Endothelial cell of umbilical vein (primary cell): ENCODE results near the gene CLIC5. TPM values are rescaled to one million over a fixed set of nuclear protein-coding genes. Genes with fewer than 3 reads are reported as not detected.

Experiments
- BruUV-seq: library from RNA; stranded (reverse); fragments of 400-500 nt; replicated peaks from 2 replicates; lab custom pipeline; 2021; lab: Mats Ljungman, UMichigan
- CTCF ChIA-PET: fragments of 300-600, 350-600 bp; sonication (Branson Sonifier 250); formaldehyde crosslinking; loops from one replicate; lab custom pipeline; 2021; ENCODE audit warnings: antibody characterized with exemption, inconsistent platforms; lab: Charles Lee
- POLR2A ChIA-PET: fragments of 300-600, 350-600 bp; sonication (Branson Sonifier 250); formaldehyde crosslinking; loops from one replicate; lab custom pipeline; 2021; ENCODE audit warnings: antibody characterized with exemption, inconsistent platforms; lab: Charles Lee
- DNase-seq: peaks from one replicate; pipeline ENCODE4 v3.0.0-alpha.2; 2011; ENCODE audit warnings: low read depth, low spot score
- FAIRE-seq: peaks from 2 replicates; lab custom pipeline; 2011; peaks lifted over from hg19 to GRCh38; lab: Jason Lieb, UNC
- H2AFZ ChIP-seq: 2 replicates; pipeline ENCODE4 v1.6.0; 2012; ENCODE audit warnings: low read depth, low read length, control low read depth, inconsistent platforms
- H3K27ac ChIP-seq: 2 replicates; pipeline ENCODE4 v1.5.1; 2011; ENCODE audit warnings: low read depth, mild to moderate bottlenecking, control low read depth, low read length, moderate library complexity; ENCODE audit not compliant: insufficient read depth
- H3K27me3 ChIP-seq, 2 experiments: 2 replicates each; pipeline versions ENCODE4 v1.6.0 to v1.6.1; 2011; ENCODE audit warnings: low read length in 2 of 2, mixed read lengths in 1 of 2; ENCODE audit not compliant: control insufficient read depth in 2 of 2, insufficient read depth in 2 of 2
- H3K36me3 ChIP-seq, 2 experiments: 2 replicates in 1 of 2; 3 replicates in 1 of 2; pipeline ENCODE4 v1.5.1; 2011; ENCODE audit warnings: low read length in 2 of 2, mild to moderate bottlenecking in 1 of 2, moderate library complexity in 1 of 2; ENCODE audit not compliant: control insufficient read depth in 2 of 2, insufficient read depth in 2 of 2; ENCODE audit errors: extremely low read depth in 1 of 2
- H3K4me1 ChIP-seq: 3 replicates; pipeline ENCODE4 v1.5.1; 2011; ENCODE audit warnings: mild to moderate bottlenecking, low read length; ENCODE audit not compliant: control insufficient read depth, insufficient read depth; ENCODE audit errors: extremely low read depth
- H3K4me2 ChIP-seq: 2 replicates; pipeline ENCODE4 v1.6.1; 2011; ENCODE audit warnings: low read length, control low read depth, mixed read lengths; ENCODE audit not compliant: insufficient read depth
- H3K4me3 ChIP-seq, 3 experiments: fragments of 200-600 bp in 1 of 3; sonication (generic), shearing (Covaris generic) in 1 of 3; replicated peaks in 1 of 3; 2 replicates each; pipeline ENCODE4 v1.5.1; 2011 to 2016; ENCODE audit warnings: control low read depth in 3 of 3, low read length in 3 of 3, mild to moderate bottlenecking in 2 of 3, inconsistent platforms in 1 of 3, low read depth in 1 of 3, moderate library complexity in 1 of 3; ENCODE audit not compliant: insufficient read depth in 1 of 3
- H3K79me2 ChIP-seq: 2 replicates; pipeline ENCODE4 v1.6.0; 2012; ENCODE audit warnings: low read length, inconsistent platforms; ENCODE audit not compliant: control insufficient read depth, insufficient read depth
- H3K9ac ChIP-seq: replicated peaks from 2 replicates; pipeline ENCODE3; 2011; ENCODE audit warnings: low read length, control low read depth; ENCODE audit not compliant: insufficient read depth; ENCODE audit errors: extremely low read depth
- H3K9me1 ChIP-seq: replicated peaks from 3 replicates; pipeline ENCODE4 v1.6.0; 2011; ENCODE audit warnings: mild to moderate bottlenecking, low read length; ENCODE audit not compliant: control insufficient read depth, insufficient read depth; ENCODE audit errors: extremely low read depth
- H3K9me3 ChIP-seq: replicated peaks from 2 replicates; pipeline ENCODE4 v1.5.1; 2012; ENCODE audit warnings: low read length, inconsistent platforms; ENCODE audit not compliant: control insufficient read depth, insufficient read depth
- H4K20me1 ChIP-seq: replicated peaks from 2 replicates; pipeline ENCODE3; 2011; ENCODE audit warnings: mild to moderate bottlenecking, low read length; ENCODE audit not compliant: control insufficient read depth, insufficient read depth; ENCODE audit errors: extremely low read depth
- CTCF ChIP-seq, 2 donors: IDR thresholded peaks; 1 replicate in 1 of 2; 2 replicates in 1 of 2; pipeline ENCODE4 v1.5.1; 2011; ENCODE audit warnings: low read length in 2 of 2, mild to moderate bottlenecking in 2 of 2, moderate library complexity in 2 of 2, control low read depth in 1 of 2, inconsistent platforms in 1 of 2, low read depth in 1 of 2; ENCODE audit not compliant: insufficient read depth in 1 of 2; ENCODE audit errors: extremely low read depth in 1 of 2
- EZH2 ChIP-seq: IDR thresholded peaks from 2 replicates; pipeline ENCODE4 v1.6.1; 2012; ENCODE audit warnings: borderline replicate concordance, low read depth, mild to moderate bottlenecking, moderate library complexity, low read length, inconsistent platforms; ENCODE audit not compliant: severe bottlenecking
- FOS ChIP-seq: IDR thresholded peaks from 2 replicates; pipeline ENCODE4 v1.6.1; 2011; ENCODE audit warnings: mild to moderate bottlenecking, low read length, moderate library complexity, borderline replicate concordance; ENCODE audit not compliant: insufficient read depth
- GATA2 ChIP-seq: IDR thresholded peaks from 2 replicates; pipeline ENCODE4 v1.7.0; 2011; ENCODE audit warnings: low read depth, mild to moderate bottlenecking, moderate library complexity, mixed read lengths, low read length; ENCODE audit not compliant: insufficient read length, insufficient read depth
- JUN ChIP-seq: IDR thresholded peaks from 2 replicates; pipeline ENCODE4 v1.6.1; 2011; ENCODE audit warnings: borderline replicate concordance, low read depth; ENCODE audit not compliant: insufficient read length, insufficient read depth
- MAX ChIP-seq: IDR thresholded peaks from 2 replicates; pipeline ENCODE4 v1.6.1; 2011; ENCODE audit not compliant: insufficient read depth, insufficient read length
- MYC ChIP-seq: IDR thresholded peaks from one replicate; pipeline ENCODE4 v1.6.1; 2011; ENCODE audit warnings: mild to moderate bottlenecking, low read depth, low read length
- POLR2A ChIP-seq: IDR thresholded peaks from 2 replicates; pipeline ENCODE4 v1.6.1; 2012; ENCODE audit warnings: low read depth, mild to moderate bottlenecking, control low read depth, low read length
- POLR2AphosphoS5 ChIP-seq: IDR thresholded peaks from 2 replicates; pipeline ENCODE4 v1.6.1; 2012; ENCODE audit warnings: low read depth, mild to moderate bottlenecking, control low read depth, low read length, moderate library complexity; ENCODE audit not compliant: insufficient read depth
- dilution Hi-C: fragments of 300-500 bp; cut with MboI; formaldehyde crosslinking; loops from one replicate; pipeline ENCODE4 v1.15.0; 2019; ENCODE audit warnings: low sequenced_read_pairs; ENCODE audit not compliant: extremely low pct_ligation_motif_present
- intact Hi-C: fragments of 100-400 bp; cut with micrococcal nuclease; formaldehyde crosslinking; loops from one replicate; pipeline ENCODE4 v1.10.0; 2022
- polyA plus RNA-seq, 4 experiments: library from polyadenylated mRNA; depleted of rRNA in 3 of 4; stranded (reverse) in 3 of 4; unstranded in 1 of 4; fragments of >200 nt; gene quantifications; 2 replicates each; pipeline versions ENCODE4 v1.2.1 to v1.2.3, GENCODE V29; 2011 to 2012; ENCODE audit warnings: missing spikeins in 1 of 4
- total RNA-seq: library from RNA; stranded (reverse); gene quantifications from 2 replicates; pipeline ENCODE4 v1.2.3, GENCODE V29; 2021

CLIC5 gene
- total and polyA plus RNA-seq, 2 donors (not counting 3 experiments of a cell fraction or from before 2014, with no cell fraction given), result 0.07 TPM; not detected in 1

- BruUV-seq, result no TSS peak
- no peak overlapping the region for H3K4me3 ChIP-seq
- peaks cover 2% of the 10 kb centered on the region for H4K20me1 ChIP-seq
- no peaks in the 10 kb centered on the region for H3K79me2 ChIP-seq
- H3K4me2 ChIP-seq, result no peak overlapping the region
- H3K27me3 ChIP-seq, result peaks cover 8 to 21% of the 10 kb centered on the region in 2 experiments
- intact Hi-C loops, result no loop called here
- POLR2A ChIA-PET, result no interaction called here
- H3K27ac ChIP-seq, result no peak overlapping the region
- no peak for TF ChIP-seq POLR2AphosphoS5
- no peak for TF ChIP-seq MYC
- TF ChIP-seq GATA2, result no peak
- TF ChIP-seq CTCF (IDR thresholded peaks at IDR 0.05; ENCODE audit: extremely low read depth in 1 of 2, insufficient read depth in 1 of 2, low read depth in 1 of 2, low read length in 2 of 2), result no peak
- no peak for TF ChIP-seq JUN
- TF ChIP-seq MAX, result no peak
- TF ChIP-seq FOS, result no peak
- no peak for TF ChIP-seq POLR2A
- no peak for TF ChIP-seq EZH2
- H3K9me3 ChIP-seq, result no peaks in the 10 kb centered on the region
- FAIRE-seq, result no peak
- H3K9me1 ChIP-seq, result no peaks in the 10 kb centered on the region
- DNase-seq, result peak; percentile 41
- dilution Hi-C loops, result no loop called here
- CTCF ChIA-PET, result interaction anchor here (1.1 to 1.6 kb wide), 2 partner anchors 9 to 357 kb away, joined by 3 to 5 read pairs; no protein-coding TSS in a partner anchor
- no peak overlapping the region for H2AFZ ChIP-seq
- no peaks in the 10 kb centered on the region for H3K36me3 ChIP-seq
- no peak overlapping the region for H3K9ac ChIP-seq
- no peaks in the 10 kb centered on the region for H3K4me1 ChIP-seq
Measured at GRCh38 chr6:46053039-46053933, 37.6 kb upstream of the CLIC5 start.
